Measurements from ENCODE around the gene LTN1.
A peak's percentile ranks its signal among the peaks of the same experiment; 100 is the strongest.

The LTN1 gene

DNA sequence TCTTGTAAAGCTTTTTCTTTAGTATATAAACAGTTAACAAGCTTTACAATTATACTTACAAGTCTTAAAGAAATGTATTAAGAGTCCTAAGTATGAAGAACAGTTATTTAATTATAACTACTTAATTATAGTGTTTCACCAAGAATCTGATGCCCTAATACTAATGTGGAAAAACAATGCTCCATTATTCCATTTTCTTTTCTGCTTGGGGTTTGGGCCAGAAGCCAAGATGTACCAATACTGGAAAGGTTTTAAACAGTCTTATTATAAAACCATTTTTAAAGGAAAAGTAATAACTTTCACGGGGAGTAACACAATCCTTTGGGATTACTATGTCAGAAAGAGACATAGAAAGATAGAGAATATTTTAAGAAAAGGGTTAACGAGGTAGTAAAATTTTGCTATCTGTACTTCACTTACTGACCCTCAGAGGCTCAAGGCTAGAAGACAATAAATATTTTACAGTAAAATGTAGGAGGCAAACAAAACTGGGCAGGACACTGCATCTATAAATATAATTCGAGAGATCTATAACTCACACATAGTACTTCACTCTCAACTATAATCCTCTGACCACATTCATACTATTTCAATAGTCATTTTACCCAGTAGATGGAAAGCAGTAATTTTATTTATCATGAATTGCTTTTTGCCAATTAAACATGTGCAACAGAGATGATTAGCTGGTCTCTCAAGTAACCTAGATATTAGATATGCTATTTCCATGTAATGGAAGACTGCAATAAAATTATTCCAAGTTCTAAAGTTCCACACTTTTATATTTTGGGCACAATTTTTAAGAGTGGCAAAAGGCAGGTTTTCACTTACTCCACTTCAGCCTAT, 63.9 kb downstream of the LTN1 start:
- no peak for DNase-seq

DNA sequence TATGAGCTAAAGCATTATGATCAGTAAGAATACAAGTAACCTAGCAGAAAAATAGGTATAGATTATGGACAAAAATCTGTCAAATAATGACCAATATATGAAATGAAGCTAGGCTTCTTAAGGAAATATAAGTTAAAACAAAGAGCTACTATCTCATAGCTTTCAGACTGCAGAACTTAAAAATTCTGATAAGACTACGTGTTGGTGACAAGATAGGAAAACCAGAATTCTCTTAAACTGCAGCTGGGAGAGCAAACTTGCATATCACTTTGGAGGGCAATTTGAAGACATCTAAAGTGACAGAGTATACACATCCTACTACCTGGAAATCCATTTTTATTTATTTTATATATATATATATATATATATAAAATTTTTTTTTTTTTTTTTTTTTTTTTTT, 65.5 kb downstream of the LTN1 start:
- no peak for DNase-seq

DNA sequence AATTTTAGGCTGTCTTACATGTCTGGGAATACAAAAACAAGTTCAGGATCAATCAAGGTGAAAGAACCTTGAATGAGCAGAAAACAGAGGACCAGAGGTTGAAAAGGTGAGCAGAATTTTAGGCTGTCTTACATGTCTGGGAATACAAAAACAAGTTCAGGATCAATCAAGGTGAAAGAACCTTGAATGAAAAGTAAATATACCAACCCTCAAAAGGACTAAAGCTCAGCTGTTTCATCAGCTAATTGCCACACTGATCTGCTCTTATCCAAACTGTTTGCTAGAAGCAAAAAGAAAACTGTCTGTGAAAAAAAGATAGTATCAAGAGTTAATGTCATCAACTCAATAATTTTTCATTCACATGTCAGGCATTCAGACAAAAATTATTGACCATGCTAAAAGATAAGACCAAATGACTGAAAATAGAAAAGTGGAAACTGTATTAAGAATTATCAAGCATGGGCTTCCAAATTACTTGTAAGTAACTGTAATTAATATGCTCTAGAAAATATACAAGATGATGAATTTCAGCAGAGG, 69.2 kb downstream of the LTN1 start:
- no peak for DNase-seq

DNA sequence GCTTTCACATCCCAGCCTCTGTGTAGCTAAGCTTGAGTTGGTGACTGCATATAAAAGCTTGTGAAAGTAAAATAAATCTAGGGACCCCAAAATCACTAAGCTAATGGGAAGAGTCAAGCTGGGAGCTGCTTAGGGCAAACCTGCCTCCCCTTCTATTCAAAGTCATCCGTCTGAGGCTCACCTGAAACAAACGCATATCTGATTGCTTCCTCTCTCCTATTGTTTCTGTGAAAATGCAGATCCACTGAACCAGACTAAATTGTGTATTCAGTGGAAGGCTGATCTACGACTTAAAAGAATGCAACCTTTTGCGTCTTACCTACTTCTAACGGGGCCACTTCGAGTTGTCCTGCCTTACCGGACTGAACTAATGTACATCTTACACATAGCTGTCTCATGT, 70.3 kb downstream of the LTN1 start:
- no peak for DNase-seq

DNA sequence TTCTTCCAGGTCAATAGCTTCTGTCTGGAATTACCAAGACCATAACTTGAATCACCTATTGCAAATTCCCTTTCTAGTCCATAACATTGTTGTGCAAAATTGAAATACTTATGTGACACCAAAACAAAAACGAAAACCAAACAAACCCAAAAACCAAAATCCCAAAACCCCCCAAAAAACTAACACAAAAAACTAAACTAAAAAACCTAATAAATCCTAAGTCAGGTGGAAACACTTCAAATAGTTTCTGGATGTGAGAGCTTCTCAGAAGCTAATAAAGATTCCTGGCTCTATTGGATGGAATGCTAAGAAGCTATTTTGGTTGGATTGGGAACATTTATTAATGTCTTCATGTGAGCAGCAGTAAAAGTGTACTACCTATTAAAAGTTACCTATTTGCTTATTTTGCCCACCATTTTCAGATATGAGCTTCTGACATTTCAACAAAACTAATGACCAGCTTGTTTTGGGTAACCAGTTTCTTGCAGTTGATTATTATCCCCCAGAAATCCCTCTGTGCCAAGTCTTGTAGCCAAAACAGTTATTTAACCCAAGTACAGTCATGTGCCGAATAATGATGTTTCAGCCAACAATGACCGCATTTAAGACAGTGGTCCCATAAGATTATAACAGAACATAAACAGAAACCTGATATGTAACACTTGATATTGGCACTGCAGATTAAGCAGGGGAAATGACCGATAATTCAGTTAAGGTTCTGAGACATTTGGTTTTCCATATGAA, 76.4 kb downstream of the LTN1 start:
- no peak for DNase-seq

DNA sequence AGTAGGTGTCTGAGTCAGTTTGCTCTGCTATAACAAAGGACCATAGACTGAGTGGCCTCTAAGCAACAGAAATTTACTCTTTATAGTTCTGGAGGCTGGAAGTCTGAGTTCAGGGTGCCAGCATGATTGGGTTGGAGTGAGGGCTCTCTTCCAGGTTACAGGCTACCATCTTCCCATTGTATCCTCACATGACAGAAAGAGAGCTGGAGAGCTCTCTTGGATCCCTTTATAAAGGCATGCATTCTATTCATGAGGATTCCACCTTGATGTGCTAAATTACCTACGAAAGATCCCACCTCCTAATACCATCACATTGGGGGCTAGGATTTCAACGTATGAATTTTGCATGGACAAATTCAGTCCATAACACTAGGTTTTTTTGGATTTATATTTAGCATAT, 79.6 kb downstream of the LTN1 start:
- DNase-seq: no peak

DNA sequence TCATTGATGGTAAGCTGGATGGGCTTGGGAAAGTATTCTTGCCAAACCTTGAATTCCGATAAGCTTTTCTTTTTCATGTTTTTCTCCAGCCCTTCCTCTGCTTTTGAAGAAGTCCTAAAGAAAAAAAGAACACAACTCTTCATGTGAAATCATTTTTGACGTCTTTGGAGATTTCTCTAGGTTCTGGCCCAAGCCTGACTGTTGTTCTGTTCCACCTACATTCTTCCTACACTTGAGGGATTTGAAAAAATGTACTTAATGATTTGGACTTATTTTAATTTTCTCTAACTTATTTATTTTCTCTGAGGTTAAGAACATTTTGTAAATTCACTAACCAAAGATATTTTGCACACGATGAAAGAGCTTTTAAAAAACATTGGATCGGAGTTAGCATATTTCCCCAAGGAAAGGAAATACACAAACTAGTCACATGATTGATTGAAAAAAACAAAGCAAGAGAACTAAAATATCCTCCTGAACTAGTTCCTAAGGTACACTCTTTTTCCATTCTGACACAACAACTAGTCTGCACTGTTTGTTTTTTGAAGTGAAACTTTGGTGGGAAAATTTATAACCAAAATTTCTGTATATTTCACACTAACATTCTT, 82.3 kb downstream of the LTN1 start:
- DNase-seq: no peak

DNA sequence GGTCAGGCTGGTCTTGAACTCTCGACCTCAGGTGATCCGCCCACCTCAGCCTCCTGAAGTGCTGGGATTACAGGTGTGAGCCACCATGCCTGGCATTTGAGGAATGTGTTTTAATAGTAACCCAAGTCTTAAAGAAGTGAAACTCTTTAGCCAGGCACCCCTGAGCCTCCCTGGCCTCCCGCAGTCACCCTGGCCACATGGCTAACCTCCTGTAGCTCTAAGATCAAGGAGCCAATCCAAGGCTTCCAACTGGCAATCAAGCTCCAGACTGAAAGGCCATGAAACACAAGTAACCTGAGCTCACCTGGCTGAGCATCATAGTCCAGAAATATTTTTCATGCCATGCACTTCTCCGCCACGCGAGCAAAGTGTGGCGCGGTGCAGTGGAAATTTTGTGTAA, 84.3 kb downstream of the LTN1 start:
- no peak for DNase-seq

DNA sequence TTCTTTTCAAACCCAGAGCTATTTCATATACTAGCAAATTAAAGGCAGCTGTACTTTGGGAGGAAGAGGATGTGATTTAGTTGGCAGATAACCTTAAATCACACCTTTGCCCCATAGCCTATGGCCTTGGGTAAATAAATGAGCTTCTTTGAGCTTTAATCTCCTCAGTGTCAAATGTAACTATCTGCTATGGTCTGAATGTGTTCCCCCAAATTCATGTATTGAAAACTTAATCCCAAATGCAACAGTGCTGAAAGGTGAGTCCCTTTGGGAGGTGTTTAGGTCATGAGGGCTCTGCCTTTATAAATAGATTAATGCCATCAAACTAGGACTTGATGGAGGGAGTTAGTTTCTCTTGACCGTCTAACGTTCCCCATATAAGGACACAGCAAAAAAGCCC, 85.8 kb downstream of the LTN1 start:
- DNase-seq: no peak

DNA sequence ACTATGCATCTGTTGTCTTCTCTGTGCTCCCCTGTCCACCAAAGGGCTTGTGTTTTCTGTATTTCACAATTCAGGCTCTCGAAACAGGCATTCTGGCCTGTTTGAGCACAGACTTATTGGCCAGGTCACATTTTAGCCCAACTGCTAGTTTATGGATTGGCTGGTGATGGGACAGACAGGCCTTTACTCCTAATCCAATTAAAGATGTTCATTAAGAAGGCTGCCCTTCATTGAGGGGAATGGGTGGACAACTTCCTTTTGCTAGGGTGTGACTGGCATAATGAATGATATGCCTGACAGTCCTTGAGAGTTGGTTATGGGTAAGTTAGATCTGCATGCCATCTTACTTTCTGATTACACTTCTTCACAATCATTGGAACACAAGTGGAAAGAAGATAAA, 86.4 kb downstream of the LTN1 start:
- DNase-seq: no peak

DNA sequence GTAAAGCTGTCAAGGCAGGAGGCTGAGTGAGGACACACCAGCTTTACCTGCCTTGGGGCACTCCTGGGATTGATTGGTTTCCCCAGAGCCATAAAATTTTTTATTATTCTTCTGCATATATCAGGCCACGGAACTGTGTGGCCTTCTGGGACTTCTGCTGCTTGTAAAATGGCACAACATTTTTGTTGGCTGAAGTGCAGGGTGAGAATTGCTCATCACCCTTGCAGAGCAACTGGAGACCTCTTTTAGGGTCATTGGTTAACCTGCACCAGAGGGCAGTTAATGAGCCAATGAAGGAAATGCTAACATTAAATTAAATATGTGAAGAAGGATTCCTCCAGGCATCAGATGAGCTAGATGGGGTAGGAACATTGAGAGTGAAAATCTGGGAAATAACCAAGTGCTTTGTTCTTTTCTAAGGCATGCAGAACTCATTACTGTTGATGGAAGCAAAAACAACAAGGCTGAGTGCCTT, 87.7 kb downstream of the LTN1 start:
- no peak for DNase-seq

DNA sequence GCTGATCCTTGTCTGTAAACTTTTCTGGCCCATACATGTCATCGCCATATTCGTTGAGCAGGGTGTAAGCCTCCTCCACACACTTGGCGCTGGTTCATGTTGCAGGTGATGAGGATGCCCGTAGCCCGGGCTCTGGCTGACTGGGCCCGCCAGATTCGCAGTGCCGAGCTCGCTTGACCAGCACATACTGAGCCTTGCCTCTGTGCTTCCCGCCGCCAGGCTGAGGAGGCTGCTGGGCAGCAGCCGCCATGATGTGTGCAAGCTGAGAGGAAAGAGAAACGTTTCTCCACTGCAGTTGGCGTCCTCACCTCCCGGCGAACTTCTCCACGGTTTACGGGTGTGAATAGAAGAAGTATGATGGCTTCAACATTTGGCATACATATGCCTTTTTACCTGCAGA, 89.2 kb downstream of the LTN1 start:
- no peak for DNase-seq

DNA sequence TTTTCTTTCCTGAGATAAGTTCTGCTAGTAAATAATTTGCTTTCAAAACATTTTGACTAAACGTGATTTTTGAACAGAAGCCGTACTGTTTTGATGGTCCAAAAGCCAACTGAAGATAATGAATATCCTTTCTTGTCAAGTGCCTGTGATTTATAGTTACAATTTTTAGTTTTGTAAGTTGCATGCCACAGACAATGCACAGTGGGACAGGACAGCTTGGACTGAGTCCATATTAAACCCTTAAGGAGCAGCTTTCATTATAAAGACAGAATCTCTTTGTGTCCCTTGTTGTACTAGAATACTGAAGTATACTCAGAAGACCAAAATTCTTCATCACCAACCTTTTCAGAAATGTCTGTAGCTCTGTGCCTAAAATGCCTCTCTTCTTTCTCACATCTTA, 92.2 kb downstream of the LTN1 start:
- no peak for DNase-seq

DNA sequence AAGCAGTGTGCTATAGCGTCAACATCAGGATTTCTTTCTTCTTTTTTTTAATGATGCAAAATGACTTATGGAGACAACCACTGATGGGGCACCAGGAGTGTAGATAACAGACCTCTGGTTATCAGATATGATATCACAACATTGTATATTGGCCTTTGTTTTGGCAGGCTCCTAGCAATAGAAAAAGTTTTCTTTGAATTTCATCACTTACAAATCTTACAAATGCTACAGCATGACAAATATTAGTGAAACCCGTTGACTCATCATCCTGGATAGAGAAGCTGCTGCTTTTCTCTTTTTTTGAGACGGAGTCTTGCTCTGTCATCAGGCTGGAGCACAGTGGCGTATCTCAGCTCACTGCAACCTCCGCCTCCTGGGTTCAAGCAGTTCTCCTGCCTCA, 92.9 kb downstream of the LTN1 start:
- no peak for DNase-seq

DNA sequence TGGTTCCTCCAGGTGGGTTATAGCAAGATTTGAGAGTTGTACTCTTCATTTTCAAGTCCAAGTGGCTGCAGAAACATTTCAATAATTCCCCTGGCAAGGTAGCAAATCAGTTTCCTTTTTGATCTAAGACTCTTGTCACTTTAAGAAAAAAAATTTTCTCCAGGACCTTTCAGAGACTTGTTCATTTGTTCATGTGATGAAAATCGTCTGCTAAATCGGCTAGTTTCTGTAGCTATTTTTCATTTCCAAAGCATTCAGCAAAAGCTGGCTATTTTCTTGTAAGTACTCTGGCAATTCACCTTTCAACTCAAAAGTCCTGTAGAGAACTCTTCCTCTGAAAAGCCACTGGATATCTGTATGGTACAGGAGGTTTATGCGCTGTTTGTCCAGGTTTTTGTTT, 93.5 kb downstream of the LTN1 start:
- no peak for DNase-seq

DNA sequence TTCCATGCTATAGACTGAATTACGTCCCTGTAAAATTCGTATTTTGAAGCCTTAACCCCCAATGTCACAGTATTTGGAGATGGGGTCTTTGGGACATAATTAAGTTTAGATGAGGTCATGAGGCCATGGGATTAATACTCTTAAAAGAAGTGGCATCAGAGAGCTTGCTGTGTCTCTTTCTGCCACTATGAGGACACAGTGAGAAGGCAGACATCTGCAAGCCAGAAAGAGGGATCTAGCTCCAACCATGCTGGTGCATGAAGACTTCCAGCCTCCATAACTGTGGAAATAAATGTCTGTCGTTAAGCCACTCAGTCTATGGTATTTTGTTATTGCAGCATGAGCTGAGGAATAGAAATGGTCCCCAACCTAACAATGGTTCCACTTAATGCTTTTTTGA, 99.0 kb downstream of the LTN1 start:
- no peak for DNase-seq

DNA sequence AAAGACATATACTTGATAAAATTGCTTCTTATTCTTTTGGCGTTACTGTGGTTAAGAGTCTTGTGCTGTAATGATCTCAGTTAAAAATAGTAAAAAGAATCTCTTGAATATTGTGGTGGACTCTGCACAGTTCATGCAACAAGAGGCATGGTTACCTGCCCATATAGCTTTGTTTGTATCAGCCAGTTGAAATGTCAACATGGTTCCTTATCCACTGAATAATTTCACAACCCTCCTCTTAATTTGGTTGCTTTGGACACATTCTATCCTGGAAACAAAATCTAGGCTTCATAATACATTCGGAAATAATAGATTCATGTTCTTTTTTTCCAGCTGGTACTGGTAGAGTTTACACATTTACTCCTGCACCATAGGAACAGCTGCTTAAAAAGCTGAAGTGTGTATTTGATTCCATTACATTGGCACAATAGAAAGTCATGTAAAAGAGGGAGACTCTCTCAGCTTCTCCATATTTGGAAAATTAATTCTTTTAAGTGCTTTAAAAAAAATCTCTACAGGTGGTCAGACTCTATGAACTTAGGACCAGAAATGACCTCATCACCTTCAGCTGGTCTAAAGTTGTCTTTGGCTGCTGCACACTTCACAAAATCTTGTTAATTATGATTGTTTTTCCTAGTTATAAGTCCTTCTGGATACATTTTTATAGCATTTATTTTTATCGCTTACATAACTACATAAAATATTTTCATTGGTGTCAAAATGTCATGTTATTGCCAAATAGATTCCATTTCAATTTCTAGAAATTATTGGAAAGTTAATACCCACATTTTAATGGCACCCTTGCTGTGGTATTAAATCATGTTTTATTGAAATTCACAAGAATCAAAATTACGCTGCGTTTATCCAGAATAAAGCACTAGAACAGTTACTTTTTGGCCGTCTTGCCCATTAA, 100.2 kb downstream of the LTN1 start:
- no peak for DNase-seq

DNA sequence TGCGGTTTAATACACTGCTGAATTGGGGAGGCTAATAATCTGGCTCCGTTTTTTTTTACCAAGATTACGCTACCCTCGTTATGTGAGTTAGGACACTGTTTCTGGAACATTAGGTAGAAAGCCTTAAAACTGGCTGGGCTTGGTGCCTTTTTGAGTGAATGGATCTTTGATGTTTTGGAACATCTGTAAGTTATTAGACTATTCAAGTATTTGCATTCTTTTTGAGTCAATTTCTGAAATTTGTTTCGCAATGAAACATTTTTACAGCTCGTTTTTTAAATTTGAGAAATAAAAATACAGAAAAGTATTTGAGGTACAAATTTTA, 106.9 kb downstream of the LTN1 start:
- DNase-seq: no peak

DNA sequence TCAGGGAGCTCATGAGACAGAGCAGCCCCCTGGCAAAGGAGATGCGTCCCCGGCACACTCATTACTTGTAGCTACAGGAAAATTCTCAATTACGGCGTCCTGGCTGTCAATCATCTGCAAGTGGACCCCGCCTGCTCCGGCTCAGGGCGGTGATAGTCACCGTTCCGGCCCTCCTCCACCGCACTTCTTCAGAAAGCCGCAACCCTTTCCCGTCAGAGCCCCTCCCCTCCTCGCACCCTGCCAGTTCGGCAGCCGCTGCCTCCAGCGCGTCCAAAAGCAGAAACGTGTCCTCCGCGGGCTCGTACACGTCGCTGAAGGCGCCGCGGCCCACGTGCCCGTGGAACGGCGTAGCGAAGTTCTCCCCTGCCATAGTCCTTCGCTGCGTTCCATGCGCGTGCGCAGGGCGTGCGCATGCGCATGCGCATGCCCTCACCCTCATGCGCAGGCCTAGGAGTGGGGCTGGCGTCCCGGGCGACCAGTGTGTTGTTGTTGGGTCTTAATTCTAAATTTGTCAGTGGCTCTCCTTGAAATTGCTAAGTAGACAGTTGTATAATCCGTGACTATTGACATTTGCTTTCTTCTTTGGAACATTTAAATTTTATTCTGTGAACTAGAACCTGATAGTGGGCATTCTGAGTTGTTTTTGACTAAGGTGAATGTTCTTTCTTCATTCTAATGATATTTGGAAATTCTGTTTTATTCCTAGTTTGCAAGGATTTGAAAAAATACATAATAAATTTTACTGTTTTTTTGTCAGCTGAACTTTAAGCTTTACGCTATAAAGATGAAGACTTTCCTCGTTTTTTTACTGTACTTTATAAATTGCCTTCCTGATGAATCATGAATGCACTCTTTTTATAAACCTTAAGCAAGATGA, 107.5 kb downstream of the LTN1 start:
- peak; percentile 93 to 96 for DNase-seq

DNA sequence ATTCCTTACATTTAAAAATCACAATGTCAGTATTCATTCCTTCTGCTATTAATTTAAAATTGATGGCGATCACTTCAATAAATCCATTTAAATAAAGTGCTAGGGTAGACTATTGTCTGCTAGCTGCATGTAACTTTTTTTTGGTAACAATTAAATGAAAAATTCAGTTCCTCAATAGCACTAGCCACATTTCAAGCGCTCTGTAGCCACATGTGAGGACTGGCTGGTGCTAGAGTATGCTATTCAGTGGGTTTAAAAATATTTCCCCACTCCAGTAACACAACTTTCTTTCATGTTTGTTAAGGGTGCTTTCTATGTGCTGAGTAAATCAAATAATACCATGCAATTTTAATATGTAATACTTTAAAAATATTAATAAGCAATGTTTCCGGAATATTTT, 108.2 kb downstream of the LTN1 start:
- peak in 1 of 2 donors; percentile 19 for DNase-seq

DNA sequence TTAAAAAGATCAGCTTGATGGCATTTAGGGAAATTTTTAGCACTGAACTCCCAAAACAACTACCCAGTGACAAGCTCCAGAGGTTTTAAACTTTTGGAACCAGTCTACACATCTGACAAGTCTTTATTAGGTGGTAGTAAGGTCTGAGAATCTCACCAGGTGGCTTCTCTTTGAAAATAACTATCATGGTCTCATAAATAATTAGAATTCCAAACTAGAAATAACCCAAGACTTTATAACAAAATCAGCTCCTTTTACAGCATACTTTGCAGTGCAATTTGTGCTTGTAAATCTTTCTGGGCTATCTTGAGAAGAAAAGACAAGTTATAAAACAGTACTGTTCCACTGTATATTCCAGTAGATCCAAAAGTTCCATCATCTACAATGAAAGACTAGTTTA, 108.7 kb downstream of the LTN1 start:
- DNase-seq: no peak

DNA sequence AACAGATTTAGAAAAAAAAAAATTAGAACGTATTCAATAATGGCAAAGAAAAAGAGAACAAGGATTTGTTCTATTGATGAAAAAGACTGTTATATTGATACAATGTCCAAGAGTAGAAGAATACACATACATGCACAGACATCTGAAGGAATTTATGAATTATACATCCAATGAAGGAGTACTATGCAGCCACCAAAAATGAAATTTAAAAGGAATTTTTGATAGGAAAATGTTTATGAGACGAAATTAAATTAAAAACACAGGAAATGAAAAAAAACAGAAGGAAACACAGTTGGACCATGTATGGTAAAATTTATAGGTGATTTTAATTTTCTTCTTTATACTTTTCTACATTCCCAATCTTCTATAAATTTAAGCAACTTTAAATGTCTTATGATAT, 110.3 kb downstream of the LTN1 start:
- DNase-seq: no peak
